ENCODE measurements around the gene MOCS1. TPM values are rescaled to one million over a fixed set of nuclear protein-coding genes. Genes with fewer than 3 reads are reported as not detected.

The MOCS1 gene
- total RNA-seq, 2 donors from 2014 or later, result 18.7 to 28.0 TPM

DNA sequence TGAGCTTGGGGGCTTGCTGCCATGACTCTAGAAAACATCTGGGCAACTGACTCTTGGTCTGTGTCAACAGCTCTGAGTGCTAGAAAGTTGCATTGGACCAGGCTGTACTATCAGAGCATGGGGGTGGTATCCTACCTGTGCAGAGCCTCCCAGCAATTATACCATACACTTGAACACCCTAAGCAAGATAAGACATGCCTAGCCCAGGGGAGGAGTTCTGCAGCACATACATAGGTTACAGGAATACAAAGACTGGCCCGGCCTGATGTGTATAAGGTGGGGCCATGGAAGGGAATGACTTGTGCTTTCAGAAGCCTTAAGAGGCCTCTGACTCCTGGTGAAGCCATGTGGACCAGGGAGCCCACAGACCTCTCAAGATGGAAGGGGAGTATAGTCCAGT is 11.4 kb upstream of the MOCS1 start:
- H3K27me3 ChIP-seq, result no peaks in the 10 kb centered on the region
- no peak for DNase-seq (ENCODE audit: low spot score)
- H3K36me3 ChIP-seq, result no peaks in the 10 kb centered on the region

DNA sequence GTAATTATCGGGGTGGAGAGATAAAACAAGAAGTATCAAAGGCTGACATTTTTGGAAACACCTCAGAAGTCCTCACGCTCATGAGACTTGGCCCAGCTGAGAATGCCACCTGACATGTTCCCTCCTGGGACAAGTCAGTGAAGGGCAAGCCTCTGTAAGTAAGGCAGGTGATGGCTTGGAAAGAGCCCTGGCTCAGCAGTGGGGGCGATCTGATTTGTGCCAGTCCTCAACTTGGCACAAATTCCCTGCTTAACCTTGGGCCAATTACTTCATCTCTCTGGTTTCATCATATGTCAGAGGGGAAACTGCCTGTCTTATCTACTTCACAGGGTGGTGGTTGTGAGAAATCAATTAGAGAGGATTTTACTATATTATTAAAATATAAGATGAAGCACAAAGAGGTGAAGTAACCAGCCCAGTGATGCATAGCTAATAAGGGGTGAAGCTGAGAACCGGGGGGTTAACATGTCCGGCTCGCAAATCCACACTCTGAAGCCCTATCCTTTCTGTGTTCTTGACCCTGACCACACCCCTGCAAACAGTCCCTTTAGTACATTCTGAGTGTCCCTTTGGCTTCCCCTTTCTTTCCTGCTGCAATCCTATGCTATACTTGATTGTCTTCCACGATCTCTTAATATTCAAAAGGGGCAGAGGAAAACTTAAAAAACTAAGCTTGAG is 8.8 kb upstream of the MOCS1 start:
- Histone ChIP-seq H3K4me3 (no peak overlapping the region), H3K27ac (no peak overlapping the region), H3K36me3 (no peaks in the 10 kb centered on the region), H3K4me1 (peaks cover 0 to 13% of the 10 kb centered on the region in 2 donors), H3K9me3 (no peaks in the 10 kb centered on the region), H3K27me3 (no peaks in the 10 kb centered on the region)
- DNase-seq (ENCODE audit: low spot score), result no peak
- TF ChIP-seq, protein P1, sequence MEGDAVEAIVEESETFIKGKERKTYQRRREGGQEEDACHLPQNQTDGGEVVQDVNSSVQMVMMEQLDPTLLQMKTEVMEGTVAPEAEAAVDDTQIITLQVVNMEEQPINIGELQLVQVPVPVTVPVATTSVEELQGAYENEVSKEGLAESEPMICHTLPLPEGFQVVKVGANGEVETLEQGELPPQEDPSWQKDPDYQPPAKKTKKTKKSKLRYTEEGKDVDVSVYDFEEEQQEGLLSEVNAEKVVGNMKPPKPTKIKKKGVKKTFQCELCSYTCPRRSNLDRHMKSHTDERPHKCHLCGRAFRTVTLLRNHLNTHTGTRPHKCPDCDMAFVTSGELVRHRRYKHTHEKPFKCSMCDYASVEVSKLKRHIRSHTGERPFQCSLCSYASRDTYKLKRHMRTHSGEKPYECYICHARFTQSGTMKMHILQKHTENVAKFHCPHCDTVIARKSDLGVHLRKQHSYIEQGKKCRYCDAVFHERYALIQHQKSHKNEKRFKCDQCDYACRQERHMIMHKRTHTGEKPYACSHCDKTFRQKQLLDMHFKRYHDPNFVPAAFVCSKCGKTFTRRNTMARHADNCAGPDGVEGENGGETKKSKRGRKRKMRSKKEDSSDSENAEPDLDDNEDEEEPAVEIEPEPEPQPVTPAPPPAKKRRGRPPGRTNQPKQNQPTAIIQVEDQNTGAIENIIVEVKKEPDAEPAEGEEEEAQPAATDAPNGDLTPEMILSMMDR (IDR thresholded peaks at IDR 0.05), result no peak

More for the DNA sequence above, 11.4 kb upstream of the MOCS1 start:
- H3K9me3 ChIP-seq, result no peaks in the 10 kb centered on the region
- no peak overlapping the region for H3K27ac ChIP-seq
- TF ChIP-seq, protein P1 (IDR thresholded peaks at IDR 0.05), result no peak
- no peak overlapping the region for H3K4me3 ChIP-seq
- no peaks in the 10 kb centered on the region for H3K4me1 ChIP-seq

DNA sequence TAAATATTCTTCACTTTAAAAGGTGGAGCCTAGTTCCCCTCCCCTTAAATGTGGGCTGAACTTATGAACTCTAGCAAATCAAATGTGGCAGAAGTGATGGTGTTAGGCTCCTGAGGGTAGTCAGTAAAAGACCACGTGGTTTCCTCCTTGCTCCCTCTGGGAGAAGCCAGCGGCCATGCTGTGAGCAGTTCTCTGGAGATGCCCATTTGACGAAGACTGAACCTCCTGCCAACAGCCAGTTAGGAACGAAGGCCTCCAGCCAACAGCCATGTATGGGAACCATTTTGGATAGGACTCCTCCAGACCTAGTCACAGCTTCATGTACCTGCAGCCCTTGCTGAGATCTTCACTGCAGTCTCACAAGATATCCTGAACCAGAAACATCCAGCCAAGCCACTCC is 7.6 kb upstream of the MOCS1 start:
- Histone ChIP-seq H3K27me3 (no peaks in the 10 kb centered on the region), H3K9me3 (no peaks in the 10 kb centered on the region), H3K27ac (no peak overlapping the region), H3K4me1 (peaks cover 0 to 14% of the 10 kb centered on the region in 2 donors), H3K4me3 (no peak overlapping the region), H3K36me3 (no peaks in the 10 kb centered on the region)
- TF ChIP-seq, protein P1 (IDR thresholded peaks at IDR 0.05), result no peak
- DNase-seq (ENCODE audit: low spot score), result no peak

DNA sequence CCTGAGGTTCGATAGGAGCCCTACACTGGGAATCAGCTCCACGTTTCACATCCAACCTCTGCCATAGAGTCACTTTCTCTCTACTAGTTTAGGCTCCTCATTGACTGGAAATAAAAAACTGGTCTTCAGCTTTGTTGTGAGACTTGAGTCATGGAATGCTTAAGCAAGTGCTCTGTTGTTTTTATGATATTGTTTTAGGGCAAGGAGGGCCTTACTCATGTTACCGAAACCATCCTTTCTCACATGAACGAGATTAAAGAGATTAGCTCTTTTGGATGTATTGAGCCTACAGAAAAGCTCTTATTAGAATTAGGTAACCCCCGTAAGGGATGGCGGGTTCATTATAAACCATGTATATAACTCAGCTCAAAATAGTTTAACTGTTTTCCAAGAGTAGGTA is 6.9 kb upstream of the MOCS1 start:
- Histone ChIP-seq H3K4me1 (peaks cover 0 to 14% of the 10 kb centered on the region in 2 donors), H3K27ac (no peak overlapping the region), H3K36me3 (no peaks in the 10 kb centered on the region), H3K27me3 (no peaks in the 10 kb centered on the region), H3K9me3 (no peaks in the 10 kb centered on the region), H3K4me3 (no peak overlapping the region)
- TF ChIP-seq, protein P1 (IDR thresholded peaks at IDR 0.05), result no peak
- DNase-seq (ENCODE audit: low spot score), result no peak

DNA sequence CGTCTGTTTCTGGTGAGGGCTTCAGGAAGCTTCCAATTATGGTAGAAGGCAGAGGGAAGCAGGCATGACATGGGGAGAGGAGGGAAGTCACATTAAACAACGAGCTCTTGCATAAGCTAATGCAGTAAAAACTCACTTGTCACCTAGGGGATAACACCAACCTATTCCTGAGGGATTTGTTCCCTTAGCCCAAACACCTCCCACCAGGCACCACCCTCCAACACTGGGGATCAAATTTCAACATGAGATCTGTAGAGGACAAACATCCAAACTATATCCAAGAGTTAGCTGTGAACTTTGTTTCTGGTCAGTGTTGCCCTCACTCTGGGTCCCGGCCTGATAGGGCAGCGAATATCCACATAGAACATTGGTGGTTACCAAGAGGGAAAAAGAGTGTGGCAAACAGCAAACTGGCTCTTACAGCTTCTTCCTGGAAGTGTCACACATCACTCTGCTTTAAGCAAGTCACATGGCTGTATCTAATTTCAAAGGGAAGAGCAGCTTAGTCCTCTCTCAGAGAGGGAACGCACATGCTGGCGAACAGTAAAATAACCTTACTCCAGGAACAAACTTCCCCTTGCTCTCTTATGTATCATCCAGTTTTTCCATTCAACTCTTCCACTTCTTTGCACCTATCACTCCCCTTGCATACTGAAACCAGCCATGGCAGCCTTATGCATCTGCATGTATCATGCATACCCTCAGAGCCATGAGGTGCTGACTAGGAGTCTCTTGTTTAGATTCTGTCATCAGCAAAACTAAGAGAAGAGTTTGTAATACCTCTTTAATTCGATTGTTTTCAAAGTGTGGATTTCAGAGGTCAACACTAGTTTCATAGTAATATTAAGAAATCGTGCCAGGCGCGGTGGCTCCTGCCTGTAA is 4.8 kb upstream of the MOCS1 start:
- Histone ChIP-seq H3K9me3 (no peaks in the 10 kb centered on the region), H3K36me3 (no peaks in the 10 kb centered on the region), H3K27ac (peak overlapping the region; percentile 63 to 70), H3K4me3 (no peak overlapping the region), H3K27me3 (no peaks in the 10 kb centered on the region), H3K4me1 (peaks cover 0 to 14% of the 10 kb centered on the region in 2 donors)
- no peak for DNase-seq (ENCODE audit: low spot score)
- TF ChIP-seq, protein P1 (IDR thresholded peaks at IDR 0.05), result no peak
